GM04504 (cell line): ENCODE measurements around the gene MSMB.

ENCODE experiments used
- DNase-seq: peaks from one replicate; pipeline ENCODE4 v3.0.0-alpha.2; 2012; ENCODE audit warnings: low read depth

The MSMB gene

GRCh38 chr10:46033602-46034011 is 12.5 kb downstream of the MSMB start:
- DNase-seq, result peak; percentile 65

GRCh38 chr10:46031648-46032532 is 14.2 kb downstream of the MSMB start:
- DNase-seq, result no peak

GRCh38 chr10:46030091-46030937 is 15.8 kb downstream of the MSMB start, which contains the start of gene NCOA4:
Gene NCOA4 (minus strand): TSS chr10:46030623. CDS start chr10:46016680, 13,943 bp downstream.
- DNase-seq, result peak; percentile 97

GRCh38 chr10:46029461-46030030 is 16.5 kb downstream of the MSMB start:
- DNase-seq, result no peak

GRCh38 chr10:46028584-46029460 is 17.2 kb downstream of the MSMB start:
- no peak for DNase-seq

GRCh38 chr10:46026106-46026505 is 20.0 kb downstream of the MSMB start:
- DNase-seq, result no peak

- no peak for DNase-seq
Observed at GRCh38 chr10:46025406-46025805, 20.7 kb downstream of the MSMB start.

GRCh38 chr10:46024948-46025347 is 21.1 kb downstream of the MSMB start:
- no peak for DNase-seq

- peak; percentile 85 for DNase-seq
Observed at GRCh38 chr10:46022978-46023702, 22.9 kb downstream of the MSMB start.

- no peak for DNase-seq
Observed at GRCh38 chr10:46020344-46020657, 25.8 kb downstream of the MSMB start.

- DNase-seq, result no peak
Observed at GRCh38 chr10:46019569-46020343, 26.3 kb downstream of the MSMB start.

GRCh38 chr10:46019177-46019528 is 26.9 kb downstream of the MSMB start:
- no peak for DNase-seq

- no peak for DNase-seq
Observed at GRCh38 chr10:46018453-46019176, 27.5 kb downstream of the MSMB start.

GRCh38 chr10:46017733-46018132 is 28.3 kb downstream of the MSMB start:
- DNase-seq, result no peak

GRCh38 chr10:46016811-46017210 is 29.3 kb downstream of the MSMB start:
- no peak for DNase-seq

GRCh38 chr10:46016190-46016589 is 29.9 kb downstream of the MSMB start:
- no peak for DNase-seq

- DNase-seq, result no peak
Observed at GRCh38 chr10:46014683-46015405, 31.2 kb downstream of the MSMB start.

- no peak for DNase-seq
Observed at GRCh38 chr10:46014206-46014605, 31.9 kb downstream of the MSMB start.

- no peak for DNase-seq
Observed at GRCh38 chr10:46012746-46013145, 33.3 kb downstream of the MSMB start.
